PC-9 (cell line): ENCODE results near the gene SDCCAG8.

Experiments used
- CTCF ChIP-seq: fragments of 200-600 bp; sonication (generic); conservative IDR thresholded peaks from 2 replicates; pipeline ENCODE4 v1.6.1; 2017; ENCODE audit warnings: mixed run types, antibody characterized with exemption, mild to moderate bottlenecking, moderate library complexity
- EZH2 ChIP-seq: fragments of 200-600 bp; sonication (generic); IDR thresholded peaks from 2 replicates; pipeline ENCODE4 v1.8.0; 2017; ENCODE audit warnings: antibody characterized with exemption, low read depth

GRCh38 chr1:243230914-243231313, 24.9 kb upstream of the SDCCAG8 start:
- no peak for TF ChIP-seq CTCF
- no peak for TF ChIP-seq EZH2
